GM21825 (cell line): ENCODE results near the gene AHNAK.
"Not testable (repeated sequence)": the region's sequence is repeated elsewhere in the genome, so short reads cannot be mapped to it uniquely, and the experiment has no call there.

Experiments used
- ATAC-seq: cut with Tn5 transposase; IDR thresholded peaks from one replicate; pipeline ENCODE4 v1.9.1; 2021; ENCODE audit warnings: mild to moderate bottlenecking, moderate library complexity; ENCODE audit not compliant: unreplicated experiment

Gene AHNAK

GRCh38 chr11:62573592-62574362 is 27.2 kb upstream of the AHNAK start, which contains the start of gene EEF1G:
Gene EEF1G (minus strand): TSS chr11:62573891. CDS start chr11:62573842, 49 bp downstream.
- ATAC-seq: peak; percentile 83

GRCh38 chr11:62573006-62573591 is 26.5 kb upstream of the AHNAK start:
- ATAC-seq: no peak

- no peak for ATAC-seq
These were observed 25.8 kb upstream of the AHNAK start for GRCh38 chr11:62572431-62572830.

GRCh38 chr11:62571493-62571892 is 24.9 kb upstream of the AHNAK start:
- ATAC-seq: not testable (repeated sequence)

- ATAC-seq: not testable (repeated sequence)
These were observed 24.3 kb upstream of the AHNAK start for GRCh38 chr11:62570903-62571302.

- ATAC-seq: no peak
These were observed 23.0 kb upstream of the AHNAK start for GRCh38 chr11:62569611-62570010.

- no peak for ATAC-seq
These were observed 20.5 kb upstream of the AHNAK start for GRCh38 chr11:62567018-62567633.

- no peak for ATAC-seq
These were observed 19.6 kb upstream of the AHNAK start for GRCh38 chr11:62566247-62566646.

- ATAC-seq: no peak
These were observed 18.6 kb upstream of the AHNAK start for GRCh38 chr11:62565100-62565802.

GRCh38 chr11:62561677-62562230 is 15.1 kb upstream of the AHNAK start:
- not testable (repeated sequence) for ATAC-seq

GRCh38 chr11:62560566-62561103 is 14.0 kb upstream of the AHNAK start:
- no peak for ATAC-seq

GRCh38 chr11:62559626-62560025 is 13.0 kb upstream of the AHNAK start:
- ATAC-seq: not testable (repeated sequence)

GRCh38 chr11:62559204-62559603 is 12.6 kb upstream of the AHNAK start:
- ATAC-seq: no peak

- ATAC-seq: no peak
These were observed 12.1 kb upstream of the AHNAK start for GRCh38 chr11:62558669-62559068.

- peak; percentile 23 for ATAC-seq
These were observed 10.4 kb upstream of the AHNAK start for GRCh38 chr11:62556875-62557631.

GRCh38 chr11:62556108-62556874 is 9.7 kb upstream of the AHNAK start:
- ATAC-seq: peak; percentile 37

- no peak for ATAC-seq
These were observed 9.0 kb upstream of the AHNAK start for GRCh38 chr11:62555464-62556107.

- ATAC-seq: no peak
These were observed 8.0 kb upstream of the AHNAK start for GRCh38 chr11:62554387-62555167.
